GM18870 (cell line): ENCODE measurements around the gene TEX53.

Source experiments
- ATAC-seq: cut with Tn5 transposase; IDR thresholded peaks from one replicate; pipeline ENCODE4 v1.9.1; 2021; ENCODE audit warnings: moderate library complexity; ENCODE audit not compliant: unreplicated experiment

Gene TEX53

DNA sequence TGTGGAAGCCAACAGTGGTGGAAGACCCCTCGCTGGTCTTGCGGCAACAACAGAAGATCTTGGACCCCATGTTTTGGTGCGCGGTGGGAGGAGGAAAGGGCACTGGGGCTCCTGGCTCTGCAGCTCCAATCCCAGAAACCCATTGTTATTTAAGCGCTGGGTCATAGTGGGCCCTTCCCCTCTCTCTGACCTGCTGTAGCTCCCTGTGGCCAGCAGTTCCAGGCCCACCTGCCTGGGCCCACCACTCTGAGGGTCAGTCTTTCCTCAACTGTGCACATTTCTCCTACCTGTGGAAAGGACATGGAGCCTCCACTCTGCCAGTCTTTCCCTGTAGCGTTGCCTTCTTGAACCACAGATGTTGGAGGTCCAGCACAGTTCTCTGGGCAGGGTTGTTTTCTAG is at the start of gene TEX53:
Gene TEX53, minus strand, starts transcription at position 101 of the 400 bp plus-strand sequence. Its CDS starts 31 bp downstream, at position 70.
- no peak for ATAC-seq

DNA sequence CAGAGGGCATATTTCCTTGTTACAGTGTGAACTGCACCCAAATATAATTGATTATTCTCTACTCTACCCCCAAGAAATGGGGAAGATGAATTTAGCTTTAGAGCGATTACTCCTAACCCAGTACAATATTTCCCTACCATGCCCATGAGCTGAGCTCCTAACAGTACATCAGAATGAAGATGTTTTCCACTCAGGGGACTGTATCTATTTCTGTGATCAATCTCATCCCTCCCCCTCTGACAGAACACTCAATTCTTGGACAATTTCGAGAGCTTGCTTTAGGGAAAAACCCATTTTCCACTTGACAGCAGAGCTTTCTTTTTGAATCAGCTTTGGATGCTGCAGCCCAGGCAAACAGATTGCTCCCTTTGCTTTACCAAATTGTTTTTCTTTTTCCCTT is 49.1 kb upstream of the TEX53 start:
- ATAC-seq: no peak

- no peak for ATAC-seq
Observed at GRCh38 chr9:114701988-114702387, 44.4 kb upstream of the TEX53 start.

- peak; percentile 36 for ATAC-seq
Observed at GRCh38 chr9:114697951-114698351, 40.3 kb upstream of the TEX53 start.

DNA sequence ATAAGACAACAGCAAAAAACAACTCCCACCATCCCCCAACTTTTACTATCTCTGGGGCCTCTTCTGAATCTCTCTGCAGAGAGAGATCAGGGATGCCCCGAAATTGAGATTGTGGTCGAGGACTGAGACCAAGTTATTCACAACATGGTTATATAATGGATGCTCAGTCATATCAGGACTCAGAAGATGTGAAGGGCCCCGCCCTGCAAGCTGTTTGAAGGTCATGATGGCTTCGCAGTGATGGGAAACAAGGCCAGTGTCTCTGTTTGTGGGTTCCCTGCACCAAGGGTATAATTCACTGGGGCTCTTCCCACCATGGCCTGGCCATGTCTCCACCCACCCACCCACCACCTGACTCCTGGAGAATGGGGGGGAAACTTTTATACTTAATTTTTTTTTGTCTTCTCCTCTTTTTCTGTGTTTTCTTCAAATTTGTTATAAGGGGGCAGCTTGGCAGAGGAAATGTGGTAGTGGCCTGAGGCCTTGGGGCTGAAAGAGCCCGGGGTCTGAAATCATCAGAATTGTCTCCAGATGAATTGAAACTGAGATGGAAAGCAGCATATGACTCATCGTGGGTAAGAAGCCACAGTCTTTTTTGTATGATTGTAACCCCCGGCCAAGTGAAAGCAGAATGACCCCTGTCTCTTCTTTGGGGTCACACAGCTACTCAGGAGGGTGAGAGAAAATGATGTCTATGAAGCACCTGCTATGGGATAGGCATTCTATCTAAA is 39.4 kb upstream of the TEX53 start:
- ATAC-seq: peak; percentile 65

DNA sequence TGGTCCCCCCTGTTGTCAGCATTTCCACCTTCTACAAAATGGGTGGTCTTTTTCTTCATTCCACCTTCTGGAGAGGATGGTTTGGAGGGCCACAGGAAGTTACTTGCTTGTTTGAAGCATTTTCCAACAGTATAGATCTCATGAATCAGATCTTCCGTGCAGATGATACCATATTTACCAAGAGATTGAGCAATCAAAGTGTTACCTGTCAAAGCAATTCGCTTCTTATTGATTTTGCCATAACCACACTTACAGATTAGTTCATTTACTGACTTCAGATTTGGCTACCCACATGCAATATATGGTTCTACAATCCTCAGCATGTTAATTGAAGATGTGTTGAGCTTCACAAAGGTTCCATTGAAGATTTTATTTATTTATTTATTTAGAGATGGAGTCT is 38.3 kb upstream of the TEX53 start:
- ATAC-seq: no peak

- peak; percentile 43 for ATAC-seq
Observed at GRCh38 chr9:114694719-114695269, 37.2 kb upstream of the TEX53 start.

GRCh38 chr9:114694146-114694545 is 36.5 kb upstream of the TEX53 start:
- ATAC-seq: no peak

- no peak for ATAC-seq
Observed at GRCh38 chr9:114693248-114693855, 35.7 kb upstream of the TEX53 start.

GRCh38 chr9:114691956-114692295 is 34.3 kb upstream of the TEX53 start:
- ATAC-seq: no peak

DNA sequence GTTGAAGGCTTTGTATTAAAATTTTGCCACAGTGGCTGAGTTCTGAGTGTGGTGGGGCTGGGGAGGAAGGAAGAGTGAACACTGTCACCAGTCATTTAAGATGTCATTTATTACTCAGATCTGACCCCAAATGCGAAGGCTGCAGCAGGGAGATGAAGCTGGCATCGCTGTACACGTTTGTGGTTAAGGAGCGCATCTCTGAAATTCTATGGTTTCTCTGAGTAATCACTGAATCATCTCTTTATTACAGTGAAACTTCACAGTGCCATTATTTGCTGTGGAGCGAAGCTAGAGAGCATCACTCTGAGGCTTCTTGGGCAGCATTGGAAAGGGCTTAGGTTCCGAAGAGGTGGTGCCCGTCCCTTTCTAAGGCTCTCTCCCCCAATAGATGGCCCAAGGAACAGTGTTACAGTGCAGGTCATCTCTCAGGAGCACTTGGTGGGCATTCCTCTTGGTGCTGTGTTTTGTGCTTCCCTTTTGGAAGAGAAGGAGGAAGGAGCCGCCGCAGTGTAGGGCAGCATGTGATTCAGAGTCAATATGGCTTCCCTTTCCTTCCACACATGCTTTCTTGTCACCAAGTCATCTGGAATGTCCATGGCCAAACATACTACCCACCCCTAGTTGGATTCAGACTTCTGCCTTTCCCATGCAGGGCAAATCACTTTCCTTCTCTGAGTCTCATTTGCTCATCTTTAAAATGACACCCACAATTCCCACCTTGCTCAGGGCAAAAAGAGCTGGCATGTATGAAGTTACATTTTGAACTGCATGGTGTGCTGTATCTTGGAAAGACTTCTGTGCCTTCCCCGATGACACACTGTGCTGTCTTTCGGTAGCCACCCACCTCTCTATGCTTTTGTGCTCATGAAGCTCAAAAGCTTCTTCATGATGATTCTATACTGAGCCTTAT is 33.7 kb upstream of the TEX53 start:
- peak; percentile 76 for ATAC-seq

DNA sequence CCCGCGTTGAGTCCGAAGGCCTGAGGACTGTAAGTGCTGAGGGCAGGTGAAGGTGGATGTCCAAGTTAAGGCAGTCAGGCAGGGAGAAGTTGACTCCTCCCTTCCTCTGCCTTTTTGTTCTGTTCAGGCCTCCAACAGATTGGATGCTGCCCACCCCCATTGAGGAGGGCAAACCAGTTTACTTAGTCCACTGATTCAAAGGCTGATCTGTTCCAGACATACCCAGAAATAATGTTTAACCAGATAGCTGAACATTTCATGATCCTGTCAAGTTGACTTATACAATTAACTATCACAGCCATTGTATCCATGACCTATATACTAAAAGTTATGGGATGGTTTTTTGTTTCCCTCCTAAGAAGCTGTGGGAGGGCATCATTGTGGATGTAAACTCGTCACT is 32.7 kb upstream of the TEX53 start:
- no peak for ATAC-seq

DNA sequence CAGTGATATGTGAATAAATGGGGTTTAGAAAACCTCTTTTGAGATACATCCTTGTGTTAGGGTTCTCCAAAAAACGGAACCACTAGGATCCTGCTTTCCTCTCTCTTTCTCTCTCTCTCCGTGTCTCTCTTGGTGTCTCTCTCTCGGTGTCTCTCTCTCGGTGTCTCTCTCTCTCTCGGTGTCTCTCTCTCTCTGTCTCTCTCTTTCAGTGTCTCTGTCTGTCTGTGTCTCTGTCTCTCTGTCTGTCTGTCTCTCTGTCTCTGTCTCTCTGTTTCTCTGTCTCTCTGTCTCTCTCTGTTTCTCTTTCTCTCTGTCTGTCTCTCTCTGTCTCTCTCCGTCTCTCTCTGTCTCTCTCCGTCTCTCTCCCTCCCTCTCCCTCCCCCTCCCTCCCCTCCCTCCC is 32.2 kb upstream of the TEX53 start:
- no peak for ATAC-seq

GRCh38 chr9:114688909-114689610 is 31.5 kb upstream of the TEX53 start:
- ATAC-seq: no peak

DNA sequence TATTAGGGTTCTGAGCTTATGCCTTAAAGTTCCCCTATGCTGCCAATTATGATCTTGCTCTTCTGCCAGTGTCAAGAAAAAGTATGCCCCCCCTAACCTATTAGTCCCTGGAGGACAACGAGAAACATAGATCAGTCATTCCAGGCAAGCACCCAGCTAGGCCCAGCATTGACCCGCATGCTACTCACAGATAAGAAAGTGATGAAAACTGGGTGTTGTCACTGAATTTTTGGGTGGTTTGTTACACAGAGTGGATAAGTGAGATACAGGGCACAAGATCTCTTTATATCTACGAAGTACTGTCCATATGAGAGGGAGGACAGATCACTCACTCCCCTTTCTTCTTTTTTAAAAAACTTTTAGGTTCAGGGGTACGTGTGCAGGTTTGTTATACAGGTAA is 30.8 kb upstream of the TEX53 start:
- ATAC-seq: no peak

DNA sequence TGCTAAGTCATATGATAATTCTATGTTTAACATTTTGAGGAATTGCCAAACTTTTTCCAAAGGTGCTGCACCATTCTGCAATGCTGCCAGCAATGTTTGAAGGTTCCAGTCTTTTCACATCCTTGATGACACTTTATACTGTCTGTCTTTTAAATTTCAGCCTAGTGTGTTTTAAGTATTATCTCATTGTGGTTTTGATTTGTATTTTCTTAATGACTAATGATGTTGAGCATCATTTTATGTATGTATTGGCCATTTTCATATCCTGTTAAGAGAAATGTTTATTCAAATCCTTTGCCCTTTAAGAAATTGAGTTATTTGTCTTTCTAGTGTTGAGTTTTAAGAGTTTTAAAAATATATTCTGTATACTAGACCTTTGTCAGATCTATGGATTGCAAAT is 29.4 kb upstream of the TEX53 start:
- no peak for ATAC-seq

- no peak for ATAC-seq
Observed at GRCh38 chr9:114685951-114686350, 28.3 kb upstream of the TEX53 start.

DNA sequence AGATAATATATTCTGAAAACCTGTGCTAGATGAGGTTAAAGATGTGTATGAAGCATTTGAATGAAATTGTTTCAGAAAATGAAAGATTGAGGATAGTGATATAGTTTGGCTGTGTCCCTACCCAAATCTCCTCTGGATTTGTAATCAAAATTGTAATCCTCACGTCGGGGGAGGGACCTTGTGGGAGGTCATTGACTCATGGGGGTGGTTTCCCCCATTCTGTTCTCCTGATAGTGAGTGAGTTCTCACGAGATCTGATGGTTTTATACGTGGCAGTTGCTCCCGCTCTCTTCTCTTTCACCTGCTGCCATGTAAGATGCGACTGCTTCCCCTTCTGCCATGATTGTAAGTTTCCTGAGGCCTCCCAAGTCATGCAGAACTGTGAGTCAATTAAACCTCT is 26.4 kb upstream of the TEX53 start:
- ATAC-seq: no peak

GRCh38 chr9:114682846-114683245 is 25.2 kb upstream of the TEX53 start:
- ATAC-seq: no peak

DNA sequence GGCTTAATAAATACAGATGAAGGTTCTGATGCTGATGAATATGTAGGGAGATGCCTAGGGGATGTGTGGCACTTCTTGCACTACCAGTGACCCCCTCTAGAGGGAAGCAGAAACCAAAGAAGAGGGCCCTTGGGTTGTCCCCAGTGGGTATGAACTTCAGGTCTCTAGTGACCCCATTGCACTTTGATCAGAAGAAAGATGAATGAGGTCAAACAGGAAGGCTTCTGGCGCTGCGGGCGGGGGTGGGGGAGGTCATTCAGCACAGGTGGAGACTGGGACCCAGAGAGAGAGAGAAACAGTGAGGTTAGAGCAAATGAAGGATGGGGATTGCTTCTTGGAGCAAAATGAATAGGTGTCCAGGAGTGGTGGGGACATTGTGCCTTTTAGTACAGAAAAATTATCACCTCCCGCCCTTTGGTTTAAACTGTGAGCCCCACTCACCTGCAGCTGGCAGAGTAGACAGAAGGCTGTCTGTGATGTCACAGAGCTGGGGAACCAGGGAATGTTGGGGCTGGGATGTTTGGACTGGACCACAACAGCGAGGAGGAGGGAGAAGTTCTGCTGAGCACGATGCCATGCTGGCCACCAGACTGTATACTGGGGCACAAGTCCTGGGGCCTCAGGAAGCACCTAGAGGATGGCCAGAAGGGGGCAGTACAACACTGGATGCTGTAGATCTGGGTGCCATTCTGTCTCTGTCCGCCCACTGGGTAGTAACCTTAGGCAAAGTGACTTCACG is 24.2 kb upstream of the TEX53 start, which contains the start of gene TEX48:
Gene TEX48, minus strand, starts transcription at position 599 of the 739 bp plus-strand sequence. CDS start 10,469 bp downstream, outside the sequence.
- ATAC-seq: peak; percentile 65
